Measurements from ENCODE around the gene ANTXR1. TPM values are rescaled to one million over a fixed set of nuclear protein-coding genes. Genes with fewer than 3 reads are reported as not detected.

ANTXR1 gene
- total RNA-seq, 1 experiment from 2014 or later = 25.7 TPM

GRCh38 chr2:69291721-69292120, 278.7 kb downstream of the ANTXR1 start:
- Histone ChIP-seq H3K4me1 (ENCODE audit: control insufficient read depth in 1 of 2, insufficient read depth in 2 of 2, low read length in 2 of 2) (no peaks in the 10 kb centered on the region), H3K36me3 (ENCODE audit: control insufficient read depth in 1 of 2, insufficient read depth in 2 of 2, low read length in 2 of 2) (no peaks in the 10 kb centered on the region), H4K20me1 (ENCODE audit: insufficient read depth) (no peaks in the 10 kb centered on the region), H3K79me2 (ENCODE audit: insufficient read depth, low read length) (no peaks in the 10 kb centered on the region), H3K9me2 (ENCODE audit: insufficient read depth) (no peaks in the 10 kb centered on the region), H3K27ac (ENCODE audit: low read depth, low read length) (no peak overlapping the region), H2AFZ (ENCODE audit: low read depth, low read length, poor library complexity, severe bottlenecking) (no peak overlapping the region), H3K9me3 (ENCODE audit: control insufficient read depth in 1 of 2, insufficient read depth in 1 of 2, low read depth in 1 of 2, low read length in 2 of 2) (no peaks in the 10 kb centered on the region), H3K27me3 (ENCODE audit: insufficient read depth, low read length) (no peaks in the 10 kb centered on the region), H3K4me2 (ENCODE audit: low read length) (no peak overlapping the region), H3K4me3 (replicated peaks in 1 of 2; ENCODE audit: low read depth in 1 of 2, low read length in 2 of 2) (no peak overlapping the region), H3K9ac (ENCODE audit: low read length) (no peak overlapping the region)
- DNase-seq (ENCODE audit: low read depth, low spot score) (no peak), ATAC-seq (no peak)
- intact Hi-C loops (cut with micrococcal nuclease) = no loop called here
- ChIA-PET CTCF (no interaction called here), POLR2A (no interaction called here), RAD21 (ENCODE audit: low non-redundant PET in 1 of 2, low total read pairs in 2 of 2, uncharacterized antibody in 2 of 2, unreplicated experiment in 2 of 2) (no interaction called here)
- no TSS peak for BruUV-seq (replicated peaks)
- TF ChIP-seq REST (IDR thresholded peaks at IDR 0.05; ENCODE audit: low read depth) (no peak), ZNF274 (IDR thresholded peaks at IDR 0.05; ENCODE audit: low read depth, low read length) (no peak), SRF (IDR thresholded peaks at IDR 0.05; ENCODE audit: low read depth) (no peak), MAX (IDR thresholded peaks at IDR 0.05) (no peak)

DNA sequence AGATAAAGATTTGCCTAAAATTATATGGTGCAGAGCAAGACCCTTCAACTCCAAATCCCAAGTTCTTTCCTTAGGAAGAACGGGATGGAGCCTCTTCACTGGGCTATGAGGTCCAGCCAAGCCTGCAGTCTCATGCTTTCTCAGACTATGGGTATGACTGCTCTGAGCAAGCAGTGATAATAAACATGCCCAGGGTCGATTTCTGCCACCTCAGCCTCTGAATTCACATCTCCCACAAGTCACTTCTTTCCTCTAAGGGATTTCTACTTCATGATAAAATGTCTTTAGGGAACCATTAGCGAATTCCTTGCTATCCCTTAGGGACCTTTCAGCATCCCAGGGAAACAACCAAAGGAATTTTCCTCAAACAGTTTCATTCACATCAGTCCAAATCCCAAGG, 279.3 kb downstream of the ANTXR1 start:
- CTCF ChIA-PET = no interaction called here
- DNase-seq (ENCODE audit: low read depth, low spot score) (no peak), ATAC-seq (no peak)
- no peak overlapping the region for H3K9ac ChIP-seq (ENCODE audit: low read length)
- H3K4me1 ChIP-seq (ENCODE audit: control insufficient read depth in 1 of 2, insufficient read depth in 2 of 2, low read length in 2 of 2) = no peaks in the 10 kb centered on the region
- H2AFZ ChIP-seq (ENCODE audit: low read depth, low read length, poor library complexity, severe bottlenecking) = no peak overlapping the region
- RAD21 ChIA-PET (ENCODE audit: low non-redundant PET in 1 of 2, low total read pairs in 2 of 2, uncharacterized antibody in 2 of 2, unreplicated experiment in 2 of 2) = no interaction called here
- no TSS peak for BruUV-seq (replicated peaks)
- no peak overlapping the region for H3K27ac ChIP-seq (ENCODE audit: low read depth, low read length)
- H3K4me3 ChIP-seq (replicated peaks in 1 of 2; ENCODE audit: low read depth in 1 of 2, low read length in 2 of 2) = no peak overlapping the region
- intact Hi-C loops (cut with micrococcal nuclease) = no loop called here
- H4K20me1 ChIP-seq (ENCODE audit: insufficient read depth) = no peaks in the 10 kb centered on the region
- no peaks in the 10 kb centered on the region for H3K27me3 ChIP-seq (ENCODE audit: insufficient read depth, low read length)
- no peaks in the 10 kb centered on the region for H3K36me3 ChIP-seq (ENCODE audit: control insufficient read depth in 1 of 2, insufficient read depth in 2 of 2, low read length in 2 of 2)
- H3K9me3 ChIP-seq (ENCODE audit: control insufficient read depth in 1 of 2, insufficient read depth in 1 of 2, low read depth in 1 of 2, low read length in 2 of 2) = no peaks in the 10 kb centered on the region
- H3K9me2 ChIP-seq (ENCODE audit: insufficient read depth) = no peaks in the 10 kb centered on the region
- H3K4me2 ChIP-seq (ENCODE audit: low read length) = no peak overlapping the region
- H3K79me2 ChIP-seq (ENCODE audit: insufficient read depth, low read length) = no peaks in the 10 kb centered on the region
- POLR2A ChIA-PET = no interaction called here
- no peak for TF ChIP-seq CBX3 (IDR thresholded peaks at IDR 0.05; ENCODE audit: low read depth)
- TF ChIP-seq EZH2phosphoT487 (IDR thresholded peaks at IDR 0.05; ENCODE audit: borderline replicate concordance) = no peak
- TF ChIP-seq ZNF274 (IDR thresholded peaks at IDR 0.05; ENCODE audit: low read depth, low read length) = no peak
- TF ChIP-seq SIN3A (IDR thresholded peaks at IDR 0.05; ENCODE audit: low read depth) = no peak
- TF ChIP-seq TCF7L2 (IDR thresholded peaks at IDR 0.05; ENCODE audit: borderline replicate concordance, extremely low read depth, insufficient read depth, insufficient read length) = no peak
- no peak for TF ChIP-seq YY1 (IDR thresholded peaks at IDR 0.05; ENCODE audit: extremely low read depth, insufficient replicate concordance, low read depth, low read length)
- no peak for TF ChIP-seq ELF1 (IDR thresholded peaks at IDR 0.05; ENCODE audit: borderline replicate concordance, low read depth)
- no peak for TF ChIP-seq JUND (IDR thresholded peaks at IDR 0.05)
- no peak for TF ChIP-seq MAX (IDR thresholded peaks at IDR 0.05)
- TF ChIP-seq EGR1 (IDR thresholded peaks at IDR 0.05; ENCODE audit: low read depth) = no peak
- no peak for TF ChIP-seq CEBPB (IDR thresholded peaks at IDR 0.05; ENCODE audit: low read depth)

Measured in HCT116 (cell line).